HG03521 (cell line): ENCODE data around the gene MYL7.

Source experiments
- ATAC-seq: cut with Tn5 transposase; IDR thresholded peaks from one replicate; pipeline ENCODE4 v1.9.1; 2021; ENCODE audit warnings: mild to moderate bottlenecking, moderate library complexity; ENCODE audit not compliant: unreplicated experiment

The MYL7 gene

GRCh38 chr7:44112997-44113763, 28.0 kb downstream of the MYL7 start:
- no peak for ATAC-seq

DNA sequence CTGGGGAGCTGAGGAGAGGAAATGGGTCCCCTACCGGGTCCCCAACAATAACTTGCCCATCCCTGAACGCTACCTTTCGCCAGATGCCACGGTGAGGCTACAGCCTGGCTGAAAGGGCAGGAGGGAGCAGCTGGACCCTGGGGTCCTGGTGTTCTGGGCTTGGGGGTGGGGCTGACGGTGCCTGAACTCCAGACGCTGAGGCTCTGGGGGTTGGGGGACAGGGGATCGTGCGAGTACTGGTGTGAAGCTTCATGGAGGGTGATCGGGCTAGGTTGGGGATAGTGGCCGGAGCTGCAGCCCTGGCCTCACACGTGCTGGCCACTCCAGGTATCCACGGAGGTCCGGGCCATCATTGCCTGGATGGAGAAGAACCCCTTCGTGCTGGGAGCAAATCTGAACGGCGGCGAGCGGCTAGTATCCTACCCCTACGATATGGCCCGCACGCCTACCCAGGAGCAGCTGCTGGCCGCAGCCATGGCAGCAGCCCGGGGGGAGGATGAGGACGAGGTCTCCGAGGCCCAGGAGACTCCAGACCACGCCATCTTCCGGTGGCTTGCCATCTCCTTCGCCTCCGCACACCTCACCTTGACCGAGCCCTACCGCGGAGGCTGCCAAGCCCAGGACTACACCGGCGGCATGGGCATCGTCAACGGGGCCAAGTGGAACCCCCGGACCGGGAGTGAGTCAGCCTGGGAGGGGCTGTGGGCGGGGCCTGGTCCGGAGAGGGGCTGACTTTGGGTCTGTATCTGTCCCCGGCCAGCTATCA, 28.7 kb downstream of the MYL7 start:
- no peak for ATAC-seq

- no peak for ATAC-seq
Measured at GRCh38 chr7:44111761-44112160, 29.4 kb downstream of the MYL7 start.

- ATAC-seq = no peak
Measured at GRCh38 chr7:44110719-44111635, 30.2 kb downstream of the MYL7 start.

GRCh38 chr7:44109991-44110390, 31.1 kb downstream of the MYL7 start:
- no peak for ATAC-seq

GRCh38 chr7:44108768-44109750, 32.1 kb downstream of the MYL7 start:
- ATAC-seq = no peak

DNA sequence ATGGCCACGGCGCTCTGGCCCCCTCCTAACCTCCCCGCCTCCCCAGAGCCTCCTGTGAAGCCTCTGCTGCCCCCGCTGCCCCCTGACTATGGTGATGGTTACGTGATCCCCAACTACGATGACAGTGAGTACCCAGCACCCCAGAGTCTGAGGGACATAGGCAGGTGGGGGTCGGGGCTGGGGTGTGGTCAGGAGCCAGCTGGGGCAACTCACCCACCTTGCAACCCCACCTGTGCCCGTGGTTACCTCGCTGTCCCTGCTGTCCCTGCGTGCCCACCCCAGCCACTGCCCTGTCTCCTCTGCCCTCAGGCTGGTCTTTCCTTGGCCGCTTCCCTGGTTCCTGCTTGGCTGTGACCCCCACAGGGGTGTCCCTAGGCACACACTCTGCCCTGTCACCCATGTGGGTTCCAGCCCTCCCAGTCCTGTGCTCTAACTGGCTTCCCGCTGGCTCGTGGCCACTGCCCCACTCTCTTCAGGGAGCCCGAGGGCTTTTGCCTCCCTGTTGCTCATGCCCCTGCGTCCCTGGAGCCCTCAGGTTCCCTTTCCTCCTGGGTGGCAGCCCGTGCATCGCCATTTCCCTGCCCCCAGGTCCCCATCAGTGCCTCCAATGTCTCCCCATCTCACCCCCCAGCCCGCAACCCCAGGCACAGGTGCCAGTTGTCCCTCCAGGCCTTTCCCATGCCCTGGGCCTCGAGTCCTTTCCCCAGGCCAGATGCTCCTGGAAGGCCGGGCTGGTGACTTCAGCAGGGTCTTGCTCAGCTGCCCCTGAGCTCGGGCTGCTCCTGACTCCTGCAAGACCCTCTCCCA, 33.0 kb downstream of the MYL7 start:
- ATAC-seq = no peak

DNA sequence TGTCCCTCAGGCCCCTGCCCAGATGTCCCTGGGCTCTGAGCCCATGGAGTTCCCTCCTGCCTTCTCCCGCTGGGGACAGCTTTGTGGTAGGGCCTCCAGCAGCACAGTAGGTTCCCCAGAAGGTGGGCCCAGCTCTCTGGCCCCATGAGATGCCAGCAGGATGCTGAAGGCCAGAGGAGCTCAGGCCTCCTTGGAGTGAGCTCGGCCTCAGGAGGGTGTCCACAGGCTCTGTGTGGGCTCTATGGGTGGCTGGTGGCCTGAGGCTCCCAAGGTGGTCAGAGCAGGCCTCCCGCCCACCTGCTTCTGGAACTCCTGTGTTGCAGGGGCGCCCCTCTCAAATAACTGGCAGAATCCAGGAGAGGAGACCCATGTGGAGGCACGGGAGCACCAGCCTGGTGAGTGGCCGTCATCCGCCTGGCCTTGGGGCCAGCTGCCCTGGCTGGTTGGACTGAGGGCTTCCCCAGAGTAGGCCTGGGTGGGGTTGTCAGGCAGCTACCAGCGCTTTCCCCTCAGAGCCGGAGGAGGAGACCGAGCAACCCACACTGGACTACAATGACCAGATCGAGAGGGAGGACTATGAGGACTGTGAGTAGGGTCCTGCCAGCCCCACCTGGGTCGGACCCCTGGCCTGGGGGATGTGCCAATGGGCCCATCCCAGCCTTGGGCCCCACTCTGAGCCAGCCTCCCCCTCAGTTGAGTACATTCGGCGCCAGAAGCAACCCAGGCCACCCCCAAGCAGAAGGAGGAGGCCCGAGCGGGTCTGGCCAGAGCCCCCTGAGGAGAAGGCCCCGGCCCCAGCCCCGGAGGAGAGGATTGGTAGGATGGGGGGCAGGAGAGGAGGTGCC, 33.8 kb downstream of the MYL7 start:
- no peak for ATAC-seq

- no peak for ATAC-seq
Measured at GRCh38 chr7:44106311-44107065, 34.6 kb downstream of the MYL7 start.

DNA sequence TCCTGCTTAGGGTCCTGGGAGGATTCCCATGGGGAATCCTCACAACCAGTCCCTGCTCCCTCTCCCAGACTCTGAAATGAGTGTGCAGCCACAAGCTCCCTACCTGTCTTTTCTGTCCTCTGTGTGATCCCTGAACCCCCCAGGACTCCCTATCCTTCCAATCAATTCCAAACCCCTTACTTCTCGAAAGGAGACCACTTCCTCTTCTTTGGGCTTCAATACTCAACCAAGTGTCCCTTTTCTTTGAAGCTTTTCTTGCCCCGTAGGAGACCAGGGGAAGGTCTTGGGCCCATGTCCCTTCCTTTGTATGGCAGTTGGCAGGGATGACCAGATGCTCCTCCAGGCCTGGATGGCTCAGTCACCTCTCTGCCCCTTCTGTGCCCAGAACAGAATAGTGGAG, 35.3 kb downstream of the MYL7 start:
- ATAC-seq = no peak

GRCh38 chr7:44104860-44105771, 36.0 kb downstream of the MYL7 start:
- no peak for ATAC-seq

DNA sequence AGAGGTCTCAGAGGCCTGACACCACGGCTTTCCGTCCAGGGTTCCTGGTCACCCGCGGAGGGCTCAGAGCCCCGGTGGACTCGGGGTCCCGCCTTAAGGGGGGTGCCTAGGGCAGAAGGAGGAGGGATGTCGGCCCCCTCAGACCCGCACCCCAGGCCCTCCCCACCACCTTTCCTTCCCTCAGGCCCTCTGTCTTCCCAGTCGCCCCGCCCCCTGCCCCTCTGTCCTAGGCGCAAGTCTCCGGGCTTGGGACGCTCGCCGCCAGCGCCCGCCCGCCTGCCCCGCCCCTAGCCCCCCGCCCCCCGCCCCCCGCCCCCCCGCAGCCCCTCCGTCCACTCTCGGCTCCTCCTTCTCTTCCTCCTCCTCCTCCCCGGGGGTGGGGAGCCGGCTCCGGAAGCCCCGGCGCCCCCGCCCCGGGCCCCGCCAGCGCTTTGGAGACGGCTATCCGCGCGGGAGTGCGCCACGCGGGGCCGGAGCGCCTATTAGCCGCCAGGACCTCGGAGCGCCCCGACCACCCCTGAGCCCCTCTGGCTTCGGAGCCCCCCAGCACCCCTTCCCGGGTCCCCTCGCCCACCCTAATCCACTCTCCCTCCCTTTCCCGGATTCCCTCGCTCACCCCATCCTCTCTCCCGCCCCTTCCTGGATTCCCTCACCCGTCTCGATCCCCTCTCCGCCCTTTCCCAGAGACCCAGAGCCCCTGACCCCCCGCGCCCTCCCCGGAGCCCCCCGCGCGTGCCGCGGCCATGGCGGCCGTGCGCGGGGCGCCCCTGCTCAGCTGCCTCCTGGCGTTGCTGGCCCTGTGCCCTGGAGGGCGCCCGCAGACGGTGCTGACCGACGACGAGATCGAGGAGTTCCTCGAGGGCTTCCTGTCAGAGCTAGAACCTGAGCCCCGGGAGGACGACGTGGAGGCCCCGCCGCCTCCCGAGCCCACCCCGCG, 36.9 kb downstream of the MYL7 start, which contains the start of gene AEBP1:
Gene AEBP1 (plus strand): TSS at position 423 of the 937 bp plus-strand sequence. CDS start 321 bp downstream, at position 744.
- no peak for ATAC-seq

- ATAC-seq = no peak
Measured at GRCh38 chr7:44103566-44103922, 37.6 kb downstream of the MYL7 start.

- ATAC-seq = no peak
Measured at GRCh38 chr7:44102846-44103565, 38.1 kb downstream of the MYL7 start.
